HG03457 (cell line): Measurements from ENCODE around the gene BLID.

Source experiments
- ATAC-seq: cut with Tn5 transposase; IDR thresholded peaks from one replicate; pipeline ENCODE4 v1.9.1; 2021; ENCODE audit warnings: moderate number of reproducible peaks; ENCODE audit not compliant: unreplicated experiment

The BLID gene

GRCh38 chr11:122085264-122085663 is 30.8 kb downstream of the BLID start:
- no peak for ATAC-seq

- no peak for ATAC-seq
These were observed 33.8 kb downstream of the BLID start for GRCh38 chr11:122082205-122082604.

GRCh38 chr11:122081073-122081472 is 34.9 kb downstream of the BLID start:
- no peak for ATAC-seq

- no peak for ATAC-seq
These were observed 38.6 kb downstream of the BLID start for GRCh38 chr11:122077459-122077858.

- no peak for ATAC-seq
These were observed 39.4 kb downstream of the BLID start for GRCh38 chr11:122076512-122077120.

GRCh38 chr11:122075016-122075415 is 41.0 kb downstream of the BLID start:
- ATAC-seq: no peak

GRCh38 chr11:122074022-122074421 is 42.0 kb downstream of the BLID start:
- no peak for ATAC-seq

GRCh38 chr11:122071709-122072202 is 44.3 kb downstream of the BLID start:
- ATAC-seq: no peak

GRCh38 chr11:122069707-122070360 is 46.2 kb downstream of the BLID start:
- no peak for ATAC-seq

- ATAC-seq: no peak
These were observed 47.2 kb downstream of the BLID start for GRCh38 chr11:122068837-122069236.

- no peak for ATAC-seq
These were observed 47.9 kb downstream of the BLID start for GRCh38 chr11:122068141-122068540.
